ENCODE results near the gene ZFP36L2.

DNA sequence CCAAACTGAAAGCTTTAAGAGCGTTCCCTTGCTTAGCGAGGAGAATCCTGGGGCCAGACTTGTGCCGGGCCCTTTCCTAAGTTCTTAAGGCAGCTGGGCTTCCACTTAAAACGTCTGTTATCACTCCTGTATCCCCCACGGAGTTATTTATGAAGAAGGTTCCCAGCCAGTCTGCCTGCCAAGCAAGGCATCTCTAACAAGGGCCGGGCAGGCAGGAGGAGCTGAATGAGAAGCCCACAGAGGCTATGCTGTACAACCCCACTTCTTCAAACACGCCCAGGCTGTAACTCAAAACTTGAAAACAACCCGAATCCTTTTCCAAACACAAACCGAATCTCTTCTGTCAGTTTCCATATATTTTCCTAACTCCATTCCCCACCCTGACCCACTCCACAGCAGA, 39.0 kb upstream of the ZFP36L2 start:
- no peak for TF ChIP-seq ZNF76 (tag by site-specific recombination; IDR thresholded peaks at IDR 0.05; ENCODE audit: borderline replicate concordance, low read depth)
- TF ChIP-seq, protein P1, sequence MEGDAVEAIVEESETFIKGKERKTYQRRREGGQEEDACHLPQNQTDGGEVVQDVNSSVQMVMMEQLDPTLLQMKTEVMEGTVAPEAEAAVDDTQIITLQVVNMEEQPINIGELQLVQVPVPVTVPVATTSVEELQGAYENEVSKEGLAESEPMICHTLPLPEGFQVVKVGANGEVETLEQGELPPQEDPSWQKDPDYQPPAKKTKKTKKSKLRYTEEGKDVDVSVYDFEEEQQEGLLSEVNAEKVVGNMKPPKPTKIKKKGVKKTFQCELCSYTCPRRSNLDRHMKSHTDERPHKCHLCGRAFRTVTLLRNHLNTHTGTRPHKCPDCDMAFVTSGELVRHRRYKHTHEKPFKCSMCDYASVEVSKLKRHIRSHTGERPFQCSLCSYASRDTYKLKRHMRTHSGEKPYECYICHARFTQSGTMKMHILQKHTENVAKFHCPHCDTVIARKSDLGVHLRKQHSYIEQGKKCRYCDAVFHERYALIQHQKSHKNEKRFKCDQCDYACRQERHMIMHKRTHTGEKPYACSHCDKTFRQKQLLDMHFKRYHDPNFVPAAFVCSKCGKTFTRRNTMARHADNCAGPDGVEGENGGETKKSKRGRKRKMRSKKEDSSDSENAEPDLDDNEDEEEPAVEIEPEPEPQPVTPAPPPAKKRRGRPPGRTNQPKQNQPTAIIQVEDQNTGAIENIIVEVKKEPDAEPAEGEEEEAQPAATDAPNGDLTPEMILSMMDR (tag by site-specific recombination; IDR thresholded peaks at IDR 0.05) = no peak
- TF ChIP-seq HOXD13 (CRISPR knock-in tag; IDR thresholded peaks at IDR 0.05; ENCODE audit: borderline replicate concordance) = no peak
- TF ChIP-seq ZNF121 (tag by site-specific recombination; IDR thresholded peaks at IDR 0.05) = no peak
- no peak for TF ChIP-seq ZSCAN23 (tag by site-specific recombination; IDR thresholded peaks at IDR 0.05)
- no peak for TF ChIP-seq TCF7L2 (IDR thresholded peaks at IDR 0.05; ENCODE audit: borderline replicate concordance, low read depth, low read length)
